GM18505 (cell line): ENCODE results near the gene SEMA7A.

Experiments
- ATAC-seq: cut with Tn5 transposase; IDR thresholded peaks from one replicate; pipeline ENCODE4 v1.9.1; 2021; ENCODE audit not compliant: unreplicated experiment
- POLR2A ChIP-seq: IDR thresholded peaks from 4 replicates; pipeline ENCODE4 v1.6.1; 2011; ENCODE audit warnings: borderline replicate concordance; ENCODE audit not compliant: insufficient read depth, insufficient read length; ENCODE audit errors: extremely low read depth

SEMA7A gene

DNA sequence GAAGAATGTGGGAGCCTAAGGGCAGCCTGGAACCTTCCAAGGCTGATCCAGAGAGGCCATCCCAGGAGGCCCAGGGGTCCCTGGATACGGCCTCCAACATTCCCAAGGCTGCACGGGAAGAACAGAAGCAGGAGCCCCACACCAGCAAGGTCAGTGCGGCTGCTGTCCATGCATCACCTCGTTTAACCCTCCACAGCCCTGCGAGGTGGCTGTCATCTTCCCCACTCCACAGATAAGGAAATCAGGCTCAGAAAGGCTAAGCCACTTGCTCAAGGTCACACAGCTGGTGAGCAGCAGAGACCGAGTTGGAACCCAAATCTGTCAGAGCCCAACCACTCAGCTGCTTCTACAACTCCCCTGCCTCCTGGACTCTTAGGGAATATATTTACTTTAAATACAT, 21.6 kb downstream of the SEMA7A start:
- ATAC-seq = no peak
- no peak for TF ChIP-seq POLR2A

DNA sequence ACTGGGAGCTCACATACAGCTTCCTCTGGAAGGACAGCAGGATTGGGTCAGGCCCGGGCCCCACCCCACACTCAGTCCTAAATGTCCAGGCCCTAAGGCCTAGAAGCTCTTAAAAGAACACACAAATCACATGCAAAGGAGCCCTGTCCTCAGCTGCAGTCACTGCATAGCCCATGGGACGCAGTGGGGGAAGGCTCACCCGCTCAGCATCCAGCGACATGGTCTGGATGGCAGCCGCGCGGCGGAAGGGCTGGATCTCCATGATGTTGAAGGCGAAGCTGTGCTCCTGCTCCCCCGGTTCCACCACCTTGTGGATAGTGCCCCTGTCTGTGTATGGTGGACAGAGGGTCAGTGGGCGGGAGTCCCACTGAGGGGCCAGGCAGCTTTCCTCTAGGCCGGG, 22.1 kb downstream of the SEMA7A start:
- peak; percentile 46 for TF ChIP-seq POLR2A
- no peak for ATAC-seq

DNA sequence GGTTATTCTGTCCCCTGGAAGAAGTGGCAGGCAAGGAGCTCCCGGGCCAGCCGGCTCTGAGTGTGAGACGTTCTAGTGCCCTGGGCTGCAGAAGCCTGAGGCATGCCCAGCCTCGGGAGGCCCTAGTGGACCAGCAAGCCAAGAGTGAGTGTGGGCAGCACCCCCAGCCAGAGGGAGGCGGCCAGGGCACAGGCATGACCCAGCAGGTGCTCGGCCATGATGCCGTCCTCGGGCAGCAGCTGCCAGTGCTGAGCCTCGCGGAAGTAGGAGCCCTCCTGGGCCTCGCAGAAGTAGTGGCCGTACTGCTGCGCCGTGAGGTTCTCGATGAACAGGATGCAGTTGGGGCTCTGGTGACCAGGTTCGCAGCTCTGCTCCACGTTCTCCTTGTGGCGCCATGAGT, 23.3 kb downstream of the SEMA7A start:
- ATAC-seq = no peak
- TF ChIP-seq POLR2A = no peak

DNA sequence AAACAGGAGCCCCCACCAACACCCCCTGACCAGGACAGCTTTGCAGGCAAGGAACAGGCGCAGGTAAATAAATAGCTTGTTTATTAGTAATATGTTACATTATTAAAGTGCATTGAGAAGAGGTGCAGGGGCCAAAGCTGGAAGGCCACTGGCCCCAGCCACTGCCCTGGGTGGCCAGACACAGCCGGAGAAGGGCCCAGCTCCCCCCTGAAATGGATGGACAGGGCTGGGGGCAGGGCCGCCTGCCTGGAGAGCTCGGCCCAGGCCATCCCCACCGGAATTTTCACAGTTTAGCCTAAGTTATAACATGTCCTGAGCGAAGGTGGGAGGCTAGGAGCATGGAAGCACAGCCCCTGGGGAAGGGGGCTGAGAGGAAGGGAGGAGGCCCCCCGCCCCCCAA, 24.5 kb downstream of the SEMA7A start:
- no peak for ATAC-seq
- TF ChIP-seq POLR2A = peak; percentile 51

DNA sequence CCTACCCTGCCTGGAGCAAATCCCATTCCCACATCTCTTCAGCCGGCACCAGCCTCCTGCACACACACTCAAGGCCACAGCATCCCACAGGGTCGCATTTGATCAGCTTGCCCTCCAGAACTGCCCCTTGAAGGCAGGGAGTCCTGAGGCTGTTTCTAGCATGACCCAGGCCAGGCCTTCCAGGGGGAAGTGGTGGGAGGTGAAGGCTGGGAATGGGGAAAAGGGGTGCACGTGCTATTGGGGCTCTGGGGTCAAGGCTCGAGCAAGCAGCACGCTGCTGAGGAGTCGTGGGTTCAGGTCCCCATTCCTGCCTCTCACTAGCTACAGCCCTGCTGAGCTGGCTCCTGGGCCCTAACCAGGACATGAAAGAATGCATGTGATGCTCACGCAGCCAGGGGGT, 24.9 kb downstream of the SEMA7A start:
- TF ChIP-seq POLR2A = no peak
- ATAC-seq = no peak

DNA sequence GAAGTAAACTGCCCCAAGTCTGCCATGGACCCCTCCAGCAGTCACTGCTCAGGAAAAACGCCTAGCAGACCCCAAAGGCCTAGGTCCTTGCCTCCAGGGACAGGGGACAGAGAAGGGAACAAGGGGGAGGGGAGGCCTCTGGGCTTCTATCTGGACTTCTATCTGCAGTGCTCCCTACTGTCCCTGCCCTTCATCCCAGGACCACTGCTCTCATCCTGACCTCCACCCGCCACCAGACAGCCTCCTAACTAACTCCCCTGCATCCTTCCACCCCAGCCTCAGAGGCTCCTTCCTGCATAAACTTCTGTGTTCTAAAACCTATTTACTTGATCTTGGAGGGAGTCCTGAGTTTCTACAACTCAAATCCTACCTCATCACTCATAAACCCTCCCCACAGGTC, 25.4 kb downstream of the SEMA7A start:
- ATAC-seq = no peak
- peak; percentile 70 for TF ChIP-seq POLR2A

DNA sequence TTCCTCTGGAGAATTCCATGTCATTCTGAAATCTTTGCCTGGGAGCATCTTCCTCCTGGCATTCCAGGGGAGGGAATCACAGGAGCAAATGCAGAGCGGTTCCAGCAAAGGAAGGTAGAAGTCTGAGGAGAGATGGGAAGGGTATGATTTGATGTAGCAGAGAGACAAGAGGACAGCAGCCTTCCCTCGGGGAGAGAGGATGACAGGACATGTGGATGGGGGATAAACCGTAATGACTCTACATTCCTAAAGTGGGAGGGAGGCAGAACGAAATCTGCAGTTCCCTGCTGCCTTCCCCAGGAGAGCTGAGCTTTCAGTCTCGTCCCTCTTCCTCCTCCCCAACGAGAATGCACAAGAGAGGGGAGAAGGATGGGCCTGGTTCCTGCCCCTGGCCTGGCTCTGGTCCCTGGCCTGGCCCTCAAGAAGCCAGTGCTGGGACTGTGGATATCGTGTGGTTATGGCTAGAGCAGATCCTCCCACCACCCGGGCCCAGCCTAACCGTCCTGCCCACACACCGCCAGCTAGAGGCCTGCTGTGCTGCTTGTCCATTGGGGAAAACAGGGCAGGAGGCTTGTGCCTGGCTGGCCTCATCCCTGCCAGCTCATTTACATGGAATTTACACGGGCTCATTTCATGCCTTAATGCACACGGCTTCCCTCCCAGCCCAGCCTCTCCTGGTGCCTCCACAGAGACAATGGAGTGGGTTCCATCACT, 26.6 kb downstream of the SEMA7A start:
- ATAC-seq = no peak
- TF ChIP-seq POLR2A = no peak

DNA sequence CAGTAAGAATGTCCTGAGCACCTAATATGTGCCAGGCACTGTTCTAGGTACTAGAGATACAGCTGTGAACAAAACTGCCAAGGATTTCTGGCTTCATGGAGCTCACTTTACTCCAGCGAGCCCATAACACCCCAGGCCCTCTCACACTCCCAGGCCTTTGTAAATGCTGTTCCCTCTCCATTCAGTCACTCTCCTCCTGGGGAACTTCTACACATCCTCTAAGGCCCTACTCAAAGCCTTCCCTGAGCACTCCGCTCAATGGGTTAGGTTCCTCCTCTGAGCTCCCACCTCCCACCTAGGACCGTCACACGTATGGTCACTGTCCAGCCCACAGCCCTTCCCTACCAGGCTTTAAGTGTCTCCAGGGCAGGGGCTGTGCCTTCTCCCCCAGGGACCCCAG, 27.2 kb downstream of the SEMA7A start:
- ATAC-seq = no peak
- no peak for TF ChIP-seq POLR2A

DNA sequence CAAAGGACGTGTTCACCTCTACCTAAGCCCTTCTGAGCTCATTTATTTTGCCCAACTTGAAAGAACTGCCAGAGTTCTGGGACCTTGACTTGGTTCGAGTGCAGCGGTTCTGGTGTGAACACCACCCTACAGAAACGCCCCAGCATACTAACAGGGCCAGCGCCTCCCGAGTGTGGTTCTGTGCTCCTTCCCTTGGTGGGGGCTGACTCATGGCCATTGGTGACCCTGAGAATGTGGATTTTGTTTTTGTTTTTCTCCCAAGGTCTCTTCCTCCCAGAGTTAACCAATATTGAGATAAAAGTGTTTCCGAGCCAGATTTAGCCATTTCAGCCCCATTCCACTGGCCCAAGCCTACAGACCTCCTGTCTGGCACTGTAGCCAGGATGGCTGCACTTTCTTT, 27.9 kb downstream of the SEMA7A start:
- no peak for ATAC-seq
- no peak for TF ChIP-seq POLR2A

DNA sequence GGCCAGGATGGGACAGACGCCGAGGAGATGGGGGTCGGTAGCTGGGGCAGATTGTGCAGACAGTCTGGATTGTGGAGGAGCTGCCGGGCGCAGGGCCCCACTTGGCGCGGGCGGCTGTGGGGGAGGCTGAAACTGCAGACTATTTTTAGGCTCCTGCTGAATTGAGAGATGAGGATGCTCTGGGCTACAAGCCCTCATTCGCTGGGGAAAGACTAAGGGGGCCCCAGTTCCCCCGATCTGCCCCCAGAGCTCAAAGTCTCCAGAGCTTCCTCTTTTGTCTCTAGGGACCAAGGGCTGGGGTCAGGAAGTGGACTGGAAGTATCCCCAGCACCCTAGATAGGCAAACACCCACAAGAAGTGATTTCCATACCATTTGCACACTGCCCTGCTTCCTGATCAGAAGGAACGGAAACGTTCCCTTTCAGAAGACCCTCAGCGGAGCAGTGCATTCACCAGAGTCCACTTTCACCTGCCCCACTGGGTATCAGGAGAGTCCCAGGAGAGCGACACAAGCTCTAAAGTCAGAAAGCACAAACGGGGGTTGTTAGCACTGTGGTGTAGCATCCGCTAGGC, 29.7 kb downstream of the SEMA7A start:
- TF ChIP-seq POLR2A = peak; percentile 51

DNA sequence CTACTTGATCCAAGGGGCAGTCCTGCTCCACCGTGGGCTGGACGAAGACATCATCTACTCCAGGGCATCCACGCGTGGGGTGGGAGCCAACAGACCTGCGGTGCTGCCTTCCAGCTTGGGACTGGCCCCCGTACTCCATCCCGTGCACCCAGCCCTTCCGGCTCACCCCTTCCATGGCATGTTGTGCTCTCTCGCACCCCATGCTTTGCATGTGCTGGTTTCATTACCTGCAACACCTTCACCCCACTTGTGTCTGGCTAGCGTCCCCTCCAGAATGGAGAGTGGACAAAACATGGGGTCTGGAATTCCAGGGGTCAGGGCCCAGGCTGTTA, 30.2 kb downstream of the SEMA7A start:
- ATAC-seq = no peak
- TF ChIP-seq POLR2A = no peak

More for the DNA sequence above, 29.7 kb downstream of the SEMA7A start:
- ATAC-seq = peak; percentile 22

DNA sequence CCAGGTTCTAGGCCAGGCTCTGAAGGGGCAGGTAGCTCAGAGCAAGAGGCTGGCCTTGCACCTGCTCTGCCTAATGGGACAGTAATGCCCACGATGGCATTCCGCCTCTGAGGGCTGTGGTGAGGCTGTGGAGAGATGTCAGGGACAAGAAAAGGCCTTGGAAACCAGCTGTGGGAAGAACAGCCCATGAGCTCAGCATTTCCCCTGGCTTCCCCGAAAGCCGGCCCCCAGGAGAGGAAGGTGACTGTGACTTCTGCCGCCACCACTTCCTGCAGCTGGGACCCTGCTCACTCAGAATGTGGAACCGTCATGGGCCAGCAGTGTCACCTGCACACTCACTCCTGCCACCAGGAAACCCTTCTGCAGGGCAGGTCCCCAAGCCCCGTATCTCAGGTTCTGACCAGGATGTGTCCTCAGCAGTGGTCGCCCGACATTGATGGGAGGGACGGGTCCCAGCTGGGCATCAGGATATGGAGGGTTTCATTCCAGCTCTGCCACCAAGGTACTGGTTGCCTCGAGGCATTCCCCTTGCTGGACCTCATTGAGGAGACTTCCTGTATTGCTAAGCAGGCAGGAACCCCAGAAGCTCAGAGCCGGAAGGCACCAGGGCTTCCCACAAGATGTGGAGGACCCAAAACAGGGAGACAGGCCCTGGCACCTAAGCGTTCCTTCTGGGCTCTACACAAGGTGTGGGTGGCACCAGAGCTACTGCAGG, 30.7 kb downstream of the SEMA7A start:
- TF ChIP-seq POLR2A = peak; percentile 65
- peak; percentile 24 for ATAC-seq

DNA sequence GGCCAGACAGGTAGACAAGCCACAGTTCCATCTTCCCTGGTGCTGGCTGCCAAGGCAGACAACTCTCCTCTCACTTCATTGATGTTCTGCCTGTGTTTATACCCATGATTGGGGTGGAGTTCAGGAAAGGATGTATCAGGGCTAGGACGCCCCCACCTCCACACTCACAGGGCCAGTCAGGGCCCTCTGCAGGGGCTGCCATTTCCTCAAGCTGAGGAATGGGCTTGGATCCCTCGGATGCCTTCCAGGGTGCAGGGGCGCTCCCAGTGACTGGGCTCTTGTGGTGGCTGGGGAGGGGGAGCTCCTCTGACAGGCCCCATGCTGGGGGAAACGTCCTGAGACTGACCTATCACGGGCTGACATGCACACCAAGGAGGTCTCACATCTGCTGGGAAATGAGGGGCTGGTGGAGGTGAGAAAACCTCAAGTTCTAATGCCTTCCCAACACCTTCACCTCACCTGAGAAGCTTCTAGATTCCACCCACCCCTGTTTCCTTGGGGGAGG, 31.4 kb downstream of the SEMA7A start:
- ATAC-seq = no peak
- no peak for TF ChIP-seq POLR2A
